Muscle layer of colon (tissue), 2 donors: ENCODE data around the gene ZNF224.

Experiments used
- H3K27ac ChIP-seq: one replicate; pipeline ENCODE4 v1.7.0; 2013; ENCODE audit warnings: low read depth, mild to moderate bottlenecking, low read length, moderate library complexity
- H3K27me3 ChIP-seq, 2 donors: one replicate each; pipeline ENCODE4 v1.7.0; 2013; ENCODE audit warnings: low read length in 2 of 2, mild to moderate bottlenecking in 2 of 2; ENCODE audit not compliant: insufficient read depth in 2 of 2, control insufficient read depth in 1 of 2
- H3K36me3 ChIP-seq: one replicate; pipeline ENCODE4 v1.7.0; 2013; ENCODE audit warnings: mild to moderate bottlenecking, low read length; ENCODE audit not compliant: insufficient read depth
- H3K4me1 ChIP-seq: one replicate; pipeline ENCODE4 v1.7.0; 2013; ENCODE audit warnings: mild to moderate bottlenecking, low read length; ENCODE audit not compliant: insufficient read depth
- H3K4me3 ChIP-seq, 2 donors: one replicate each; pipeline ENCODE4 v1.7.0; 2013; ENCODE audit warnings: low read length in 2 of 2, low read depth in 1 of 2, mild to moderate bottlenecking in 1 of 2, moderate library complexity in 1 of 2
- H3K9ac ChIP-seq: one replicate; pipeline ENCODE4 v1.7.0; 2013; ENCODE audit warnings: low read length
- H3K9me3 ChIP-seq: one replicate; pipeline ENCODE4 v1.7.0; 2013; ENCODE audit warnings: mild to moderate bottlenecking, low read length
- donor health status: abdominal sarcoma.
- donor health status: Adenocarcinoma of cecum.

ZNF224 gene

GRCh38 chr19:44093931-44094765 is at the start of gene ZNF224:
TSS of gene ZNF224 (plus strand) at chr19:44094361. CDS start at chr19:44097874, 3,513 bp downstream.
- Histone ChIP-seq H3K9ac (peak within 1 kb of the TSS; percentile 93), H3K4me3 (peak within 1 kb of the TSS; percentile 88 to 93), H3K4me1 (peaks cover 5% of the 10 kb centered on the region), H3K9me3 (no peaks in the 10 kb centered on the region), H3K36me3 (peaks cover 20% of the 10 kb centered on the region), H3K27ac (peak within 1 kb of the TSS; percentile 53), H3K27me3 (no peaks in the 10 kb centered on the region)

DNA sequence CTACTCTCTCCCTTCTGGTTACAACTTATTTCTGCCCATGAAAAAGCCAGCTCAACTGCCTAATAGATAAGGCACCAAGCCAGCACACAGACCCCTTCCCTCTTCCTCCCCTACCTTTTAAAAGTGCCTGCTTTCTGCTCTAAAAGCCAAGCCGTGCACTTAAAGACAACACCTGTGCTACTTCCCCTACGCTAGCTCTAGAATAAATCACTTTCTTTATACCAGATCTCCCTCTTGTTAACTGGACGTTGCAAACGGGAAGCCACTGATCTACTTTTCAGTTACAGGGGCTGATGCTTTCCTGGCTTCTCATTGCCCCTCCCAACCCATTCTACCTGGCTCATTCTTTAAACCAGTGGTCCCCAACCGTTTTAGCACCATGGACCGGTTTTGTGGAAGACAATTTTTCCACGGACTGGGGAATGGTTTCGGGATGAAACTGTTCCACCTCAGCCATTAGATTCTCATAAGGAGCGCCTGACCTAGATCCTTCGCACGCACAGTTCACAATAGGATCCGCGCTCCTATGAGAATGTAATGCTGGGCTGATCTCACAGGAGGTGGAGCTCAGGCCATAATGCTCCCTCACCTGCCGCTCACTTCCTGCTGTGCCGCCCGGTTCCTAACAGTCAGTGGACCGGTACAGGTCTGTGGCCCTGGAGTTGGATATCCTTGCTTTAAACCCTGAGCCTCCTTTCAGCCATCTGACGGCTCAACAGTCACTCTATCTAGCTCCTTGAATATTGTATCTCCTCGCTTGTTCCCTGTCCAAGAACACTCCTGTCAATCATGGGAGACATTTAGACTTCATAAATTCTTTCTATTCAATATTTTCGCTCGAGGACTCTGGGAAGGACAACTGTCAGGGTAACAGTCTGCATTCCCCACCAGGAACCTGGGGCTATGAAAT is 43.2 kb upstream of the ZNF224 start:
- peaks cover 17% of the 10 kb centered on the region for H3K4me1 ChIP-seq
- H3K27ac ChIP-seq = peak overlapping the region; percentile 70
- peak overlapping the region; percentile 72 to 90 for H3K4me3 ChIP-seq
- peaks cover 5% of the 10 kb centered on the region for H3K9me3 ChIP-seq
- H3K36me3 ChIP-seq = peaks cover 11% of the 10 kb centered on the region
- peaks cover 0 to 8% of the 10 kb centered on the region in 2 donors for H3K27me3 ChIP-seq
- H3K9ac ChIP-seq = no peak overlapping the region

DNA sequence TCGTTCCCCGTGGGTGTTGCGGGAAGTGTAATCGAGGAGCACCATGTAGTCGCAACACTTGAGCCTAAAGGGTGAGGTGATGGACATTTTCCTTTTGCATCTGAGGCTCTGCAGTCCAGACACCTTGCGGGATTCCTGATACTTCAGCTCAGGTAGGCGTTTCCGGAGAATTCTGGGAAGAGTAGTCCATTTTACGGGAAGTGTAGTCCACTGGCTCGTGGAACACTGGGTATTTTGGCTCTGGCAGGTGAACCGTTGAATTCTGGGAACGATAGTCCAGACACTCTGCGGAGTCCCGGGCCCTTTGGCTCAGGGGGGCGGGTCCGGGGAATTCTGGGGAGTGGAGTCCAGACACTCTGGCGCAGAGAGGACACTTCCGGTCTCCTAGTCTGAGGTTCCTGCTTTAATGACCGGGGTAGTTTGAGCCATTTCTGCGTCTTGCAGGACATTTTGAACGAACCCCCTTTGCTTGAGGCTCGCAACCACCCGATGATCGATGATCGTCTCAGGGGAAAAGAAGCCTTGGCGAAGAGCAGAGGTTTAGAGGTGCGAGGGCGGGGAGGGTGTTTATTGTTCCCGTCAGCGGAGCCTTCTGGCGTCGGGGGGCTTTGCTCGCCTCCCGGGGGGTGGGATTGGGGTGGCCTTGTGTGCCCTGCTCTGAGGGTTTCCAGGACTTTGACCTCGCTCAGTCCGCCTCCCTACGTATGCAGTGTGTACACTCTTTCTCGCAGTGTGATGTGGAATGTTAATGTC is 42.3 kb upstream of the ZNF224 start, which contains the start of gene ZNF223:
ZNF223 (plus strand) TSS at position 387 of the 753 bp plus-strand sequence. CDS start 3,141 bp downstream, outside the sequence.
- Histone ChIP-seq H3K27ac (peak within 1 kb of the TSS; percentile 70), H3K27me3 (peaks cover 0 to 8% of the 10 kb centered on the region in 2 donors), H3K4me3 (peak within 1 kb of the TSS; percentile 72 to 90), H3K36me3 (peaks cover 15% of the 10 kb centered on the region), H3K9me3 (peaks cover 5% of the 10 kb centered on the region), H3K4me1 (peaks cover 17% of the 10 kb centered on the region), H3K9ac (peak within 1 kb of the TSS; percentile 58)

DNA sequence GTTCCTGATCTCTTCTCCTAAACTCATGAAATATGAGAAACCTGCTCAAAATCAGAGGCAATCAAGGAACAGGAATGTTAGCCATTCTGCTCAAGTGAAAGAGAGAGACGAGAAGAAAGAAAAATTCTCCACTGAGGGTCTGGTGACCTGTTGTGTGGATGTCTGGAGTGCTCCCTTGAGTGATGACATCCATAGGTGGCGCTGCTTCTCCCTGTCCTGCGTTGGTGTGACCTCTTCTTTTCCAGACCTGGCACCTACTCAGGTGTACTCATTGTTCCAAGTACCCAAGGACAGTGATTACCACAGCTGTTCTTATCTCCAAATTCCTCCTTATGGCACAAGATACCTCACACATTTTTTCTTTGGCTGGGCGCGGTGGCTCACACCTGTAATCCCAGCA is 38.3 kb upstream of the ZNF224 start:
- Histone ChIP-seq H3K4me1 (peaks cover 17% of the 10 kb centered on the region), H3K36me3 (peaks cover 46% of the 10 kb centered on the region)

DNA sequence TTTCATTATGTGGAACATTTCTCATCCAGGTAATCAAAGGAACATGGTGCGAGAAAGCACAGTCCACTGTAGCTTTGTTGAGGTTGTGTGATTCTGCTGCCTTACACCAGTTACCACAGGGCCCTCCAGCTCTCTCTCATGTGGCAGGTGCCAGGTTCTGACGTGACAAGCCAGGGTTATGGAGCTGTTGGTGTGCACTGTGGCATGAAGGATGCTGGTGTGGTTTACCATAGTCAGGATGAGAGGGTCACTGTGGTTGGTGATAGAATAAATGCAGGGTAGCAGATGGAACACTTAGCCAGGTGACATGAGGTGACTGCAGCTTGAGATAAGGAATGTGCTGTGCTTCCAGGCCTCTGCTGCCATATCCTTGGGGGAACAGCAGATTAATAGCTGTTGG is 34.9 kb upstream of the ZNF224 start:
- Histone ChIP-seq H3K27me3 (no peaks in the 10 kb centered on the region), H3K9me3 (peaks cover 7% of the 10 kb centered on the region), H3K36me3 (peaks cover 71% of the 10 kb centered on the region), H3K9ac (no peak overlapping the region), H3K27ac (no peak overlapping the region), H3K4me1 (no peaks in the 10 kb centered on the region), H3K4me3 (no peak overlapping the region)

More for the DNA sequence above, 38.3 kb upstream of the ZNF224 start:
- Histone ChIP-seq H3K9me3 (peaks cover 7% of the 10 kb centered on the region), H3K27ac (no peak overlapping the region), H3K27me3 (peaks cover 0 to 3% of the 10 kb centered on the region in 2 donors), H3K4me3 (no peak overlapping the region), H3K9ac (no peak overlapping the region)

GRCh38 chr19:44061038-44061437 is 33.1 kb upstream of the ZNF224 start:
- peaks cover 70% of the 10 kb centered on the region for H3K36me3 ChIP-seq
- peaks cover 12% of the 10 kb centered on the region for H3K9me3 ChIP-seq

GRCh38 chr19:44066305-44066704 is 27.9 kb upstream of the ZNF224 start:
- no peaks in the 10 kb centered on the region for H3K27me3 ChIP-seq
- H3K9me3 ChIP-seq = peaks cover 26% of the 10 kb centered on the region
- H3K36me3 ChIP-seq = peaks cover 41% of the 10 kb centered on the region
- no peaks in the 10 kb centered on the region for H3K4me1 ChIP-seq
- peak overlapping the region in 1 of 2 donors; percentile 9 for H3K4me3 ChIP-seq
- no peak overlapping the region for H3K27ac ChIP-seq
- no peak overlapping the region for H3K9ac ChIP-seq

More at GRCh38 chr19:44061038-44061437, 33.1 kb upstream of the ZNF224 start:
- no peak overlapping the region for H3K27ac ChIP-seq
- H3K4me1 ChIP-seq = no peaks in the 10 kb centered on the region
- H3K4me3 ChIP-seq = no peak overlapping the region
- H3K9ac ChIP-seq = no peak overlapping the region
- no peaks in the 10 kb centered on the region for H3K27me3 ChIP-seq

DNA sequence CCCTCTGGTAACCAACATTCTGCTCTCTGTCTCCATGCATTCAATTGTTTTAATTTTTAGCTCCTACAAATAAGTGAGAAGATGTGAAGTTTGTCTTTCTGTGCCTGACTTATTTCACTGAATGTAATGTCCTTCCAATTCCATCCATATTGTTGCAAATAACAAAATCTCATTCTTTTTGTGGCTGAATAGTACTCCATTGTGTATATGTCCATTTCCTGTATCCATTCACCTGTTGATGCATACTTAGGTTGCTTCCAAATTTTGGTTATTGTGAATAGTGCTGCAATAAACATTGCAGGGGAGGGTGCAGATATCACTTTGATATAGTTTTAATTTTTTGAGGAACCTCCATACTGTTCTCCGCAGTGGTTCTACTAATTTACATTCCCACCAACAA is 24.7 kb upstream of the ZNF224 start:
- peaks cover 3% of the 10 kb centered on the region for H3K4me1 ChIP-seq

GRCh38 chr19:44071824-44072542 is 22.2 kb upstream of the ZNF224 start, which contains the start of gene ZNF284:
TSS of gene ZNF284 (plus strand) at chr19:44072159. CDS start at chr19:44076390, 4,231 bp downstream.
- peak within 1 kb of the TSS; percentile 56 for H3K9ac ChIP-seq
- peaks cover under 1% of the 10 kb centered on the region for H3K36me3 ChIP-seq
- peaks cover 11% of the 10 kb centered on the region for H3K9me3 ChIP-seq
- H3K4me1 ChIP-seq = peaks cover 3% of the 10 kb centered on the region
- peak within 1 kb of the TSS; percentile 62 for H3K27ac ChIP-seq
- no peaks in the 10 kb centered on the region for H3K27me3 ChIP-seq
- H3K4me3 ChIP-seq = peak within 1 kb of the TSS; percentile 82 to 92

More for the DNA sequence above, 24.7 kb upstream of the ZNF224 start:
- no peak overlapping the region for H3K27ac ChIP-seq
- H3K9me3 ChIP-seq = peaks cover 25% of the 10 kb centered on the region
- no peak overlapping the region for H3K4me3 ChIP-seq
- H3K27me3 ChIP-seq = no peaks in the 10 kb centered on the region
- H3K9ac ChIP-seq = no peak overlapping the region
- peaks cover 19% of the 10 kb centered on the region for H3K36me3 ChIP-seq
